H9 (cell line): ENCODE data around the gene LGR5. TPM values are rescaled to one million over a fixed set of nuclear protein-coding genes. Genes with fewer than 3 reads are reported as not detected.

Source experiments
- DNase-seq: peaks from one replicate; pipeline ENCODE4 v3.0.0-alpha.2; 2017
- H2AFZ ChIP-seq: one replicate; pipeline ENCODE4 v1.6.1; 2013; ENCODE audit warnings: mild to moderate bottlenecking, low read length, control low read depth, moderate library complexity
- H2AK5ac ChIP-seq: 2 replicates; pipeline ENCODE4 v1.6.1; 2013; ENCODE audit warnings: low read length, control low read depth, mixed read lengths; ENCODE audit not compliant: insufficient read length
- H2BK120ac ChIP-seq: one replicate; pipeline ENCODE4 v1.6.1; 2013; ENCODE audit warnings: low read depth, mild to moderate bottlenecking, low read length, control low read depth, inconsistent platforms; ENCODE audit not compliant: poor library complexity, severe bottlenecking
- H2BK12ac ChIP-seq: 2 replicates; pipeline ENCODE4 v1.6.1; 2013; ENCODE audit warnings: low read length, control low read depth, mixed read lengths, low read depth; ENCODE audit not compliant: insufficient read length
- H2BK15ac ChIP-seq: 2 replicates; pipeline ENCODE4 v1.6.1; 2013; ENCODE audit warnings: low read depth, low read length, control low read depth
- H2BK20ac ChIP-seq: one replicate; pipeline ENCODE4 v1.6.1; 2013; ENCODE audit warnings: low read depth, mild to moderate bottlenecking, low read length, control low read depth, inconsistent platforms; ENCODE audit not compliant: poor library complexity, severe bottlenecking
- H2BK5ac ChIP-seq: 2 replicates; pipeline ENCODE4 v1.6.1; 2013; ENCODE audit warnings: low read length, control low read depth, mixed read lengths; ENCODE audit not compliant: insufficient read length
- H3K14ac ChIP-seq: 2 replicates; pipeline ENCODE4 v1.6.1; 2013; ENCODE audit warnings: low read length, control low read depth; ENCODE audit not compliant: insufficient read depth
- H3K18ac ChIP-seq: 2 replicates; pipeline ENCODE4 v1.6.1; 2013; ENCODE audit warnings: low read depth, mild to moderate bottlenecking, mixed read lengths, low read length, control low read depth; ENCODE audit not compliant: insufficient read length
- H3K23ac ChIP-seq: 2 replicates; pipeline ENCODE4 v1.6.1; 2013; ENCODE audit warnings: low read length, control low read depth, mixed read lengths, low read depth; ENCODE audit not compliant: insufficient read length
- H3K23me2 ChIP-seq: 2 replicates; pipeline ENCODE4 v1.6.1; 2013; ENCODE audit warnings: low read depth, mild to moderate bottlenecking, mixed read lengths, low read length, control low read depth; ENCODE audit not compliant: insufficient read length, poor library complexity, severe bottlenecking
- H3K27ac ChIP-seq: 2 replicates; pipeline ENCODE4 v1.5.1; 2013; ENCODE audit warnings: low read length, control low read depth, mixed read lengths, low read depth; ENCODE audit not compliant: insufficient read length
- H3K27me3 ChIP-seq: 2 replicates; pipeline ENCODE4 v1.6.1; 2013; ENCODE audit warnings: low read length, control low read depth, inconsistent platforms; ENCODE audit not compliant: insufficient read depth
- H3K4ac ChIP-seq: 2 replicates; pipeline ENCODE4 v1.6.1; 2013; ENCODE audit warnings: low read depth, mild to moderate bottlenecking, control low read depth, inconsistent platforms, low read length, moderate library complexity
- H3K4me1 ChIP-seq: 2 replicates; pipeline ENCODE4 v1.6.1; 2013; ENCODE audit warnings: low read length, control low read depth, inconsistent platforms; ENCODE audit not compliant: insufficient read depth
- H3K4me2 ChIP-seq: 2 replicates; pipeline ENCODE4 v1.6.1; 2013; ENCODE audit warnings: low read length, control low read depth, mixed read lengths; ENCODE audit not compliant: insufficient read length, insufficient read depth
- H3K56ac ChIP-seq: 2 replicates; pipeline ENCODE4 v1.6.1; 2013; ENCODE audit warnings: low read depth, mild to moderate bottlenecking, mixed read lengths, low read length, control low read depth; ENCODE audit not compliant: insufficient read length
- H3K79me1 ChIP-seq: 2 replicates; pipeline ENCODE4 v1.6.1; 2013; ENCODE audit warnings: low read depth, mild to moderate bottlenecking, moderate library complexity, low read length, control low read depth, inconsistent platforms; ENCODE audit not compliant: insufficient read depth, poor library complexity, severe bottlenecking
- H3K79me2 ChIP-seq: 2 replicates; pipeline ENCODE4 v1.6.1; 2013; ENCODE audit warnings: low read length, control low read depth, inconsistent platforms; ENCODE audit not compliant: insufficient read depth
- H3K9ac ChIP-seq: 2 replicates; pipeline ENCODE4 v1.6.1; 2013; ENCODE audit warnings: low read length, control low read depth, mixed read lengths; ENCODE audit not compliant: insufficient read length; ENCODE audit errors: extremely low read depth
- H3K9me3 ChIP-seq: one replicate; pipeline ENCODE4 v1.6.1; 2013; ENCODE audit warnings: low read depth, low read length, inconsistent platforms; ENCODE audit not compliant: control insufficient read depth
- H3T11ph ChIP-seq: one replicate; pipeline ENCODE4 v1.6.1; 2013; ENCODE audit warnings: mild to moderate bottlenecking, low read length, control low read depth, inconsistent platforms
- H4K20me1 ChIP-seq: one replicate; pipeline ENCODE4 v1.6.1; 2013; ENCODE audit not compliant: control insufficient read depth, insufficient read length, insufficient read depth
- H4K5ac ChIP-seq: 2 replicates; pipeline ENCODE4 v1.6.1; 2013; ENCODE audit warnings: low read depth, mild to moderate bottlenecking, mixed read lengths, low read length, control low read depth; ENCODE audit not compliant: insufficient read length
- H4K8ac ChIP-seq: replicated peaks from 2 replicates; pipeline ENCODE4 v1.6.1; 2013; ENCODE audit warnings: low read length, control low read depth, mixed read lengths, low read depth; ENCODE audit not compliant: insufficient read length
- H4K91ac ChIP-seq: 2 replicates; pipeline ENCODE4 v1.6.1; 2013; ENCODE audit warnings: low read depth, mild to moderate bottlenecking, moderate library complexity, mixed read lengths, low read length, control low read depth; ENCODE audit not compliant: insufficient read length
- H3K27ac Mint-ChIP-seq, 3 experiments: 2 replicates in 2 of 3; 3 replicates in 1 of 3; pipeline ENCODE4 v1.8.0; 2020 to 2021; ENCODE audit warnings: mixed read lengths in 3 of 3, mild to moderate bottlenecking in 1 of 3, moderate library complexity in 1 of 3
- H3K27me3 Mint-ChIP-seq: 2 replicates; pipeline ENCODE4 v1.8.0; 2021; ENCODE audit warnings: low read depth, mild to moderate bottlenecking, moderate library complexity, mixed read lengths
- H3K36me3 Mint-ChIP-seq, 3 experiments: 2 replicates in 2 of 3; 3 replicates in 1 of 3; pipeline ENCODE4 v1.8.0; 2020 to 2021; ENCODE audit warnings: low read depth in 3 of 3, mixed read lengths in 3 of 3; ENCODE audit not compliant: insufficient read depth in 1 of 3
- H3K4me1 Mint-ChIP-seq, 2 experiments: 2 replicates each; pipeline ENCODE4 v1.8.0; 2020; ENCODE audit warnings: mixed read lengths in 2 of 2
- H3K4me3 Mint-ChIP-seq, 2 experiments: 2 replicates in 1 of 2; 3 replicates in 1 of 2; pipeline ENCODE4 v1.8.0; 2020 to 2021; ENCODE audit warnings: mild to moderate bottlenecking in 2 of 2, mixed read lengths in 2 of 2, moderate library complexity in 1 of 2
- H3K9me3 Mint-ChIP-seq, 2 experiments: 2 replicates in 1 of 2; 3 replicates in 1 of 2; pipeline ENCODE4 v1.8.0; 2020; ENCODE audit warnings: mild to moderate bottlenecking in 2 of 2, mixed read lengths in 2 of 2, moderate library complexity in 1 of 2
- WGBS: extraction: QIAGEN DNeasy Blood & Tissue Kit; methylation state at CpG from one replicate; pipeline ENCODE4 v1.1.7; 2013; ENCODE audit warnings: missing lambda C conversion rate, low lambda C conversion rate, mixed read lengths; ENCODE audit not compliant: insufficient read length; ENCODE audit errors: extremely low coverage; 5-methylcytosine and 5-hydroxymethylcytosine counted together
- total RNA-seq: library from RNA; stranded (reverse); gene quantifications from 2 replicates; pipeline ENCODE4 v1.2.1, GENCODE V29; 2021
- TF ChIP-seq, protein P1 (sequence below): fragments of 200-600 bp; sonication (generic); conservative IDR thresholded peaks from 3 replicates; pipeline ENCODE4 v1.8.0; 2021; ENCODE audit warnings: antibody characterized with exemption, mild to moderate bottlenecking

LGR5 gene
- total RNA-seq, 1 experiment from 2014 or later: 0.09 TPM

DNA sequence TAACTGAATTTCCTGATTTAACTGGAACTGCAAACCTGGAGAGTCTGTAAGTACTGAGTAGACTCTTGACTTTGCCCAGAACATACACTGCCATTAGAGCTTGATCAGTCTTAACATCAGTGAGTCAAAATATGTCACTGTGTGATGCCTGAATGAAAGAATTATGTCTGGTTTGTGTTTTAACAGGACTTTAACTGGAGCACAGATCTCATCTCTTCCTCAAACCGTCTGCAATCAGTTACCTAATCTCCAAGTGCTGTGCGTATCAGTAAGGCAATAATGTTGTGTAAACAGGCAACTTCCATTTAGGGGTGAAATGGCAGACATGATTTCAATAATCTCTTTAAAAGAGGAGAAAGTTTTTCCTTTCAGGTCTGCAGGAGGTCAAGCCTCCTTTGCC lies 127.1 kb downstream of the LGR5 start:
- Histone ChIP-seq H3K79me1 (no peaks in the 10 kb centered on the region), H3K14ac (no peak overlapping the region), H3K4me1 (no peaks in the 10 kb centered on the region; the same call in 1 of the 2 replicates), H3K9me3 (no peaks in the 10 kb centered on the region), H2AFZ (no peak overlapping the region), H2AK5ac (no peak overlapping the region), H3K23me2 (no peaks in the 10 kb centered on the region), H4K8ac (no peak overlapping the region), H3T11ph (no peak overlapping the region), H2BK12ac (no peak overlapping the region), H4K91ac (no peak overlapping the region), H3K9ac (no peak overlapping the region), H2BK15ac (no peak overlapping the region), H3K18ac (no peak overlapping the region), H4K5ac (no peak overlapping the region), H3K4me2 (no peak overlapping the region), H2BK20ac (no peak overlapping the region), H3K27ac (no peak overlapping the region), H3K23ac (no peak overlapping the region), H3K4ac (no peak overlapping the region), H3K79me2 (no peaks in the 10 kb centered on the region), H2BK120ac (no peak overlapping the region), H2BK5ac (no peak overlapping the region), H4K20me1 (no peaks in the 10 kb centered on the region), H3K27me3 (no peaks in the 10 kb centered on the region), H3K56ac (no peak overlapping the region)
- Mint-ChIP-seq H3K36me3 (no peaks in the 10 kb centered on the region), H3K9me3 (no peaks in the 10 kb centered on the region), H3K4me1 (peaks cover 10 to 20% of the 10 kb centered on the region in 2 experiments), H3K27ac (no peak overlapping the region), H3K4me3 (no peak overlapping the region), H3K27me3 (no peaks in the 10 kb centered on the region)
- TF ChIP-seq, protein P1, sequence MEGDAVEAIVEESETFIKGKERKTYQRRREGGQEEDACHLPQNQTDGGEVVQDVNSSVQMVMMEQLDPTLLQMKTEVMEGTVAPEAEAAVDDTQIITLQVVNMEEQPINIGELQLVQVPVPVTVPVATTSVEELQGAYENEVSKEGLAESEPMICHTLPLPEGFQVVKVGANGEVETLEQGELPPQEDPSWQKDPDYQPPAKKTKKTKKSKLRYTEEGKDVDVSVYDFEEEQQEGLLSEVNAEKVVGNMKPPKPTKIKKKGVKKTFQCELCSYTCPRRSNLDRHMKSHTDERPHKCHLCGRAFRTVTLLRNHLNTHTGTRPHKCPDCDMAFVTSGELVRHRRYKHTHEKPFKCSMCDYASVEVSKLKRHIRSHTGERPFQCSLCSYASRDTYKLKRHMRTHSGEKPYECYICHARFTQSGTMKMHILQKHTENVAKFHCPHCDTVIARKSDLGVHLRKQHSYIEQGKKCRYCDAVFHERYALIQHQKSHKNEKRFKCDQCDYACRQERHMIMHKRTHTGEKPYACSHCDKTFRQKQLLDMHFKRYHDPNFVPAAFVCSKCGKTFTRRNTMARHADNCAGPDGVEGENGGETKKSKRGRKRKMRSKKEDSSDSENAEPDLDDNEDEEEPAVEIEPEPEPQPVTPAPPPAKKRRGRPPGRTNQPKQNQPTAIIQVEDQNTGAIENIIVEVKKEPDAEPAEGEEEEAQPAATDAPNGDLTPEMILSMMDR: no peak
- no CpG with 5 or more reads among the region's 2 CpGs for WGBS
- DNase-seq: no peak
